GM21576 (cell line): ENCODE results near the gene SLC24A3.

Experiments
- ATAC-seq: cut with Tn5 transposase; IDR thresholded peaks from one replicate; pipeline ENCODE4 v1.9.1; 2021; ENCODE audit warnings: mild to moderate bottlenecking, moderate library complexity; ENCODE audit not compliant: unreplicated experiment

Gene SLC24A3

DNA sequence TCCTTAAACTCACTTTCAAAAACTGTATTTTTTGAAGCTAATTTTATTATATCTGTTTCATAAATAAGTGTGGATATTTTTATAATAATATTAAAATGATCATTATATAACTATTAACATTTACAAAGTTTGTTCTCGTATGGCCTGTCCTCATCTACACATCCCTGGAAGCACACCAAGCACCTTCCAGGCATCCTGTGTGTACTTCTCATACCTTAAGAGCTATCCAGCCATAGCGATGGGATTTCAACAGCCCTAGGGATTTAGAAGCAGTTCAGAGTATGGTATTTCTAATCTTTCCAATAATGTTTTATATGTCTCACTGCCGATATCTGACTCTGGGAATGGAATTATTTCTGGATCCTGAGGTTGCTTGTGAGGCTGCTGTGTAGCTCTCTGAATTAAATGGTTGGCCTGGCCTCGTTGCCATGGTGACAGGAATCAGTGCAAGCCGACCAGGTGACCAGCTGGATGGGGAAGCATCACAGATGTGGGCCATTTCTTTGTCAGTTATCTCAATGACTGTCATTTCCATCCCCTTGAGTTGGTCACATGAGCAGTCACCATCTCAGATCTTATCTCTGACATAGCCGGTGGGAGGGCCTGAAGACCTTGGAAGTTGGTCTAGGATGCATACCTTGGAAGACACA, 280.4 kb downstream of the SLC24A3 start:
- no peak for ATAC-seq

GRCh38 chr20:19493794-19494495, 281.5 kb downstream of the SLC24A3 start:
- no peak for ATAC-seq

DNA sequence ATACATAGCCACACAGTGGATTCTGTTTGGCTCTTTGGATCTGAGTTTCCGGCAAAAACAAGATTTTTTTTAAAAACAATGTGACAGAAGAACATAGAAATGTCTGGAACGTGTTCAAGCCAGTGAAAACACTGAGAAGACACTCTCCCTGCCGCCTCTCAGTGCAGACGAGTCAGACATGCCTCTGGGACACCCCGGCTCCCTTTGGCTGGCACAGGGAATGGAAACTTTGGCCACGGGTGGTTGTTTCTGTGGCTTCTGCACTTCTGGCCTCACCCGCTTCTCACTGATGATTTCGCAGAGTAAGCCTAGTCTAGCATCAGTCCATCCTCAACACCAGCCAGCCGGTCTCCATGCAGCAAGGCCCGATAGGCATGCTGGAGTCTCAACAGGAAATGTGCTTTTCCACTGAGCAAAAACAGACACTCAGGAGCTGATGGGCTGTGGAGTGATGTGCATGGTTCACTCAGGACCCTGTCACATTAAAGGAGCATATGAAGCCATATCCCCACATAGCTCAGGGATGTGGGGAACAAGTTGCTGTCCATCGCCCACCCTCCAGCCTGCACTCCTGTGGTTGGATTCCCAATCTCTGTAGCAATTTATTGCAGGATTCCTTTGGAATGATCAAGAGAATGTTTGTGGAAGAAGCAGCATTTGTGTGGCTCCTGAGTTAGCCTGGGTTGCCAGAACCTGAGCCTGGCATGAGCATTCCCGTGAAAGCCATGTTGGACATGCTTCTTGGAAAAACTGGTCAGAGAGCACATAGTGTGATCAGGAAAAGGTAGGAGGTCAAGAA, 283.7 kb downstream of the SLC24A3 start:
- no peak for ATAC-seq

- no peak for ATAC-seq
These were observed 284.6 kb downstream of the SLC24A3 start for GRCh38 chr20:19497064-19497463.

DNA sequence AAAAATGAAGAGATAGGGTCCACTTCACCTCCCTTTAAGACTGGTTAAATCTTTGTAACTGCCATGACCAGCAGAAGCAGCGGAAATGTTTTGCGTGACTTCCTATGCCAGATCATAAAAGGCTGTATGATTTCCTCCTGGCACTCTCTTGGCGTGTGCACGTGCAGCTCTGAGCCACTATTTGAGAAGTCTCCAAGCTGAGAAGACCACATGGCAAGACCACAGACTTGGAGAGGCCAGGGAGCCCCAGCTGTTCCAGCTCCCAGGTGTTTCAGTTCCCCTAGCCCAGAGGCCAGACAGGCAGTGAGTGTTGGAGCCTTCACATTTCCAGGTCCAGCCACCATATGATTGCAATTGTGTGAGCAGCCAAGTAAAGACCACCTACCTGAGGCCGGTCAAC, 286.3 kb downstream of the SLC24A3 start:
- ATAC-seq = no peak

GRCh38 chr20:19501476-19502115, 289.2 kb downstream of the SLC24A3 start:
- no peak for ATAC-seq

DNA sequence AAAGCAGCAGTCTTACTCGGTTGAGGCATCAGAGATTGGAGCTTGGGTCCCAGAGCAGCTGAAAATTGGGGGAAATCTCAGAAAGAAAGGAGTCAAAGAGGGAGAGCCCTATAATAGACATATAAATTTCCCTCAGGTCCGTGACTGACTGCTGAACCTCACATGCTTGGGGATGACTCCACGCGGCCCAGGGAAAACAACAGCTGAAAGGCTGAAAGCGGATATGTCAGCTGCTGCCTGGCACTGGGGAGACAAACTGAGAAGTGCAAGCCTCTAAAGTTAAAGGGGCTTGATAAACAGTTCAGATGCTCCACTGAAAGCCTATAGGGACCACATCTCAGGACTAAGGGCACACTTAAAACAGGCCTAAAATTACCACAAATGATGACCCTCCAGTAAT, 289.7 kb downstream of the SLC24A3 start:
- no peak for ATAC-seq

- no peak for ATAC-seq
These were observed 291.8 kb downstream of the SLC24A3 start for GRCh38 chr20:19504251-19504650.

GRCh38 chr20:19506021-19506420, 293.6 kb downstream of the SLC24A3 start:
- ATAC-seq = no peak

DNA sequence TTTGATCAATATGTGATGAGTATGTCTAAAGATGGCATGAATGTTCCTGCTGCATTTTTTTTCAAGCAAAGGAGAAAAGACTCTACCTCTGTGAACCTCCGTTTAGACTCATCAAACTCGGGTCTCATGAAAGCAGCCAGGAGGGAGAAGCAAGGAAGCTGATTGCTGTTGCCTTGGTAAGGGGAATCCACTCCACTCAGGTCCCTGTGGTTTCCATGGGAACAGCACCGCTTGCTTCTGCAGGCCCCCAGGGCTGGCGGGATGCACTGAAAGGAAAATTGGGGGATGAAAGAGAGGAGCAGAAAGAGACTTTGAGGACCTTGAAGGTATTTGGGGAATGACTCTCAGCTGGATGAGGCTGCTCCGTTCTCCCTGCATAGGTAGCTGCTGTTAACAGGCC, 296.0 kb downstream of the SLC24A3 start:
- no peak for ATAC-seq

DNA sequence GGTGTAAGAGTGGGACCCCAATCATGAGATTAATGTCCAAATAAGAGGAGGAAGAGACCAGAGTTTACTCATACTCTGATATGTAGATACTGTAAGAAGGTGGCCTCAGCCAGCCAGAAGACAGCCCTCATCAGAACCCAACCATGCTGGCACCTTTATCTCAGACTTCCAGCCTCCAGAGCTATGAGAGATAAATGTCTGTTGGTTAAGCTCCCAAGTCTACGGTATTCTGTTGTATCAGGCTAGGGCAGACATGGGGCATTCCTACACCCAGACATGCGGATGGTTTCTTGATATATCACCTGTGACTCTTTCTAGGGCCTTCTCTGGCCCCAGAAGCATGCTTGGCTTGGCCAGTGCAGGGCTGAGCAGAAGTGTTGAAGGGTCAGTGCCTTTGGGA, 298.2 kb downstream of the SLC24A3 start:
- ATAC-seq = no peak

GRCh38 chr20:19511931-19512330, 299.5 kb downstream of the SLC24A3 start:
- no peak for ATAC-seq

- ATAC-seq = no peak
These were observed 300.6 kb downstream of the SLC24A3 start for GRCh38 chr20:19512886-19513677.

- no peak for ATAC-seq
These were observed 302.6 kb downstream of the SLC24A3 start for GRCh38 chr20:19515074-19515473.

DNA sequence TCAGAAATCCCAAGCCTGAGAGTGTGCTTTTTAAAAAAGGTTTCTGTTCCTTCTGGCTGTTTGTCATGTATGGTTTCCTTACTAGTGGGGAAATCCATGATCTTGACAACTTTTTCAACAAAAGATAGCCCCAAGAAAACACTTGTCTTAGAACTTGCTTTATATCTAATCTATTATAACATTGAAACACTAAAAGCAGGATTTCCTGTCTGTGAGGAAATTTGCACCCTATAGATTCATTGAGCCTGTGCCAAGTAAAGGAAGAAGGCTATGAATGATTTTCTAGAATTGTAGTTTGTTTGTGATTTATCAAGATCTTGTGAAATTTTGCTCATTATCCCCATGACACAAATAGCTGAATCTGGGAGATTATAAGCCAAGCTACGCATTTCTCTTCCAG, 307.0 kb downstream of the SLC24A3 start:
- no peak for ATAC-seq

- no peak for ATAC-seq
These were observed 307.8 kb downstream of the SLC24A3 start for GRCh38 chr20:19520261-19520660.

GRCh38 chr20:19522071-19522801, 309.8 kb downstream of the SLC24A3 start:
- ATAC-seq = no peak

GRCh38 chr20:19522836-19523590, 310.6 kb downstream of the SLC24A3 start:
- ATAC-seq = no peak

GRCh38 chr20:19524691-19525090, 312.2 kb downstream of the SLC24A3 start:
- ATAC-seq = no peak
